Activated gamma-delta T cell treated with Interleukin-2 at 50 U/mL for 16 hours (primary cell): Measurements from ENCODE around the gene NAPA.
"Not testable (repeated sequence)": the region's sequence is repeated elsewhere in the genome, so short reads cannot be mapped to it uniquely, and the experiment has no call there.

Experiments
- DNase-seq: peaks from one replicate; pipeline ENCODE4 v3.0.0-alpha.2; 2020

NAPA gene

GRCh38 chr19:47499863-47500830, 14.7 kb downstream of the NAPA start:
- no peak for DNase-seq

DNA sequence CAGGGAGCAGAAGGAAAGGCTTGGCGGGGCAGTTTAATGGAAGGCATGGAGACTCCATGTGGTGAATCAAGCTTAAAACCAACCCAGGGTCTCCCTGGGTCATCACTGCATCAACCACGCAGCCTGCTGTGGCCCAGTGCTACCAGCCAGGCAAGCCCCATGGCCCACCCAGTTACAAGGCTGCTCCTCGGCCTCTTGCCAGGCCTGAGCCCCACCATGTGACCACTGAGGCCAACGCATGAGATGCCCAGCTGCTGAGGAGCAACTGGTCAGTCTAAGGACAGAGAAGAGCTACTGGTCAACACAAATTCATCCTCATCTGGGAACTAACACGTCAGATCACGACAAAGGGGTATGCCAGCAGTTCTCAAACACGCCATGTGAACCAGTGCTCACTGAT, 15.5 kb downstream of the NAPA start:
- DNase-seq, result no peak

DNA sequence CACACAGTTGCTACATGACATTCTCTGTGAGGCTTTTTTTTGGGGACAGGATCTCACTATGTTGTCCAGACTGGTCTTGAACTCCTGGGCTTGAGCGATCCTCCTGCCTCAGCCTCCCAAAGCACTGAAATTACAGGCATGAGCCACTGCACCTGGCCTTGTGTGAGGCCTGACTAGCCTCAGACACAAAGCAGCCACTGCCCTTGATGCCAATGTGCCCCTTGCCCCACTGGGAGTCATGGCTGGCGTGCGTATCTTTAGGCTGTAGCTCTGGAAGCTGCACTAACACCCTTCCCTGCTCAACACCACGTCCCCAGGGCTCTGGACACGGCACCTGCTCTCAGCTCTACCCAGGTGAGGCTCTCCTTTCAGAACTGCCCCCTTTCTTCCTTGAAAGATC, 16.3 kb downstream of the NAPA start:
- DNase-seq, result no peak

DNA sequence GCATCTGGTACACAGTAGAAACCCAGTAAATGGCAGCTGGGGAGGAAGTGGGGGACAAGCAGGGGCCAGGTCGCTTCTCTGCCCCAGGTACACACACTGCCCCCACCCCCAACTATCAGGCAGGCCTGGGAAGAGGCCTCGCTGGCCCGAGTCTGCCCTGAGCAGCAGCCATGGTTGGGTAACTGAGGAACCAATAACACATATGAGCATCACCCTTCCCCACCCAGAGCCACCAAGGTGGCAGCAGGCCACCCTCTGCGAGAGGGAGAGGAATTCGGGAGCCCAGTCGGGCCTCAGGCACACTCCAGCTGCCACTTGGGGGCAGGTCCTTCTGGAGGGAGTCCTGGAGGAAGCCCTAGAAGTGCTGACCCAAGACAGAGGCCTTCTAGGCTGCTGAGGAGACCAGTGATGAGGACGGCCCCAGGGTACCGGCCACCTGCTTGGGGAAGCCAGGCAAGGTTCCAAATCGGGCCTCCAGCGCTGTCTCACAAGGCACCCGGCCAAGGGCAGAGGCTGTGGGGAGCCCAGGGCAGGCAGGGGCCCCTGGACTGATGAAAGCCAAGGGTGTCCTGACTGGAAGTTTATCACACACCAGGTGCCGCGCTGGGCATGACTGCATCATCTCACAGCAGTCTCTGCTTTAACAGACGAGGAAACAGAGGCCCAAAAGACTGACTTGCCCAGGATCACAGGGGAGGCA, 16.9 kb downstream of the NAPA start:
- DNase-seq, result no peak

DNA sequence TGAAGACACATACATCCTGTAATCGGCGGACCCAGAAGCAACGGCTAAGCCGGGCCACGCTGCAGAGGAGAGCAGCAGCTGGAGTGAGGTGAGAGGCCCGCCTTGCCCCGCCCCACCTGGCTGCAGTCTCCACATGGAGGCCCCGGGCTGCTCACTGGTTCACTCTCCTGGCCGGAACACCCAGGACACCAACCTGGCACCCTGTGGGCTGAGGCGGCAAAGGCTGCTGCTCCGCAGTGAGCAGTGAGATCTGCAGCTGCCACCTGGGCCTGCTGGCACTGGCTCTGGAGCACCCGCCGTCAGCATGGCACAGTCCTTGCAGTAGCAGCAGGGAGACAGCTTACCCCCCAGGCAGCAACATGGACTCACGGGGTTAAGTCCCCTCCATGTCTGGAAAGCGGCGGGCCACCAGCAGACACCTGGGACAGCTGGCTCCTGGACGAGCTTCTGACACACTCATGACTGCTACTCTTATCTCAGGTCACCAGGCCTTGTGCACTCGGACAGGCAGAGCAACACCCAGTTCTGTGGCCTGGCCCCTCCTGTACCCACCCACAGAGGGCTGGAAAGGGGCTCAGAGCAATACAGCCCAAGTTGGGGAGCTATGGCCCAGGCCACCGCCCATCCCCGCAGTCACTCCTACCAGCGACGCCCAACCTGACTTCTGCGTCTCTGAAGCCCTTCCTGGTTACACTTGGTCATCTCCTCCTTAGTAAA, 17.7 kb downstream of the NAPA start:
- DNase-seq, result no peak

DNA sequence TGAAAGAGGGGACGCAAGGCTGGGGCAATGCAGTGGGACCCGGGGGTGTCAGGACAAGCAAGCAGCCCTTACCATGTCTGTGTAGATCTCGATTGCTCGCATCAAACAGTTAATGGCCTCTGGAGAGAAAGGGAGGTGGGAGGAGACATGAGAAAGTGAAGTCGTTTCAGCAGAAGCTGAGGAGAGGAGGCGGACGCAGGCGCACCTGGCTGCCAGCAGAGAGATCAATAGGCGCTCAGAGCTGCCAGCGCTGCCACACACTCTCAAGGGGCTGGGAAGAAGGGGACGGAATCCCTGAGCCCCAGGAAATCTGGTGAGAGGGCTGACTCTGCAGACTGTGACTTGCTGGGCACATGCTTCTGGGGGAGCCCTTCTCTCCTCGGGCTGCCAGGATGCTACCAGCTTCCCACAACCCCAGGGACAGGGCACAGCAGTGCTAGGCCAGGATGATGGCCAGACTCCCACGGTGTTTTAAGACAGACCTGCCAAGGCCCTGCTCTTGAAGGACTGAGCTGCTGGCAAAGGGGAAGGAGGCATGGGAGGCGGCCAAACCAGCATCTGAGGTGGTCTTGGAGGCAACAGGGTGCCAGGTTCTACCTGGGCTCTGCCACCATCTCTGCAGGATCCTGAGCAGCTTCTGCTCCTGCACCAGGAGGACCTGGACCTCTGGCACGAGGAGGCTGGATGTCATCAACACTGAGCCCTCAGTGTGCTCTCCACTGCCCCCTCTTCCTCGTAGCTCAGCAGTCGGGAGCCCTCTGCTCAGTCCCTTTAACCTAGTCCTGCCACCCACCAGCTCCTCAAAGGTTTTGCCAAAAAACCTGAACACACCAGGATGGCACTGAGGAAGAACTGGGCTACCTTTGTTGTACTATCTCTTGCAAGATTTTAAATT, 19.1 kb downstream of the NAPA start:
- no peak for DNase-seq

DNA sequence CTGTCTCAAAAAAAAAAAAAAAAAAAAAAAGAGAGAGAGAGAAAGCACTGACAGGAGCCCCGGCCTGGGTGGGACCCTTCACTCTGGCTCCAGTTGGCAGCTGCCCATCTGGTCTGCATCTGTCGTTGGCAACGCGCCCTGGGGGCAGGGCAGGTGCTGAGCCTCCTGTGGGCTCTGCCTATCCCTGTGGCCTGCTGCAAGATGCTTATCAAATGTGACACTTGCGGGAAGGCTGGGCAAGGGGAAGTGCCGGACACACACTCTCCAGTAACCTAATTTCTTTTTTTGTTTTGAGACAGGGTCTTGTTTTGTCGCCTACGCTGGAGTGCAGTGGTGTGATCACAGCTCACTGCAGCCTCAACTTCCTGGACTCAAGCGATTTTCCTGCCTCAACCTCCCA, 20.1 kb downstream of the NAPA start:
- DNase-seq, result no peak

- DNase-seq, result no peak
These were observed 20.7 kb downstream of the NAPA start for GRCh38 chr19:47494211-47494547.

DNA sequence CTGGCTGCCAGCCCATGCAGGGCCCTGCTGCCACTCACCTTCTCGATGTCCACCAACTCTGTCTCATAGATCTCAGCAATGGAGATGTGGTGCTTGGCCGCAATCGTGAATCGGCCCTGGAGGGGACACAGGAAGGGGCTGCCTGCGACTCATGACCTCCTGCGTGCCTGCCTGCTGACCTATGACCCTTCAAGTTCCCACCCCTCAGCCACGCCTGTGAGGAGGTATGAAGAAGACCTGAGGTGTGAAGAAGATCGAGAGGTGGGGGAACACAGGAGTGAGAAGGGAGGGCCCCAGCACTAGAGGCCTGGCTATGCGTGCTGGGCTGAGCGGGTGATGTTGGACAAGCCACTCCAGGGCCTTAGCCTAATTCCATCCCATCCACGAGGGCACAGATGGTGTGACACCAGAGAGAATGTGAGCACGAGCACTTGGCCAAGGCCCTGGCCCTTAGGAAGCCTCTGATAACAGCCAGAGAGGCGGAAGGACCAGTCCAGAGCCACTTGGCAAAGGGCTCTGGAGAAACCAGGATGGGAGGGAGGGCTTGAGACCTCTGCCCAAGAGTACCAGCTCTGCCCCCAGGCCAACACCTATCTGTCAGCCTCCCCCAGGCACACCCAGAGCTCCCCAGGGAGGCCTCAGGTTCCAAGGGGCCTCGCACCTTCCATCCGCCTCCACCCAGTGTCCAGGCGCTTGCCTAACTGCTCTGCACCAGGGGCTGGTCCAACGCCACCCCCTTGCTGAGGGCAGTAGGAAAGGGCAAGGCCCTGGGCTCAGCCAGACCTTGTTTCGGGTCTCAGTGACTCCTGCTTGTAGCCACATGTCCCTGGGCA, 21.3 kb downstream of the NAPA start:
- DNase-seq, result no peak

- DNase-seq, result no peak
These were observed 22.1 kb downstream of the NAPA start for GRCh38 chr19:47492571-47493377.

DNA sequence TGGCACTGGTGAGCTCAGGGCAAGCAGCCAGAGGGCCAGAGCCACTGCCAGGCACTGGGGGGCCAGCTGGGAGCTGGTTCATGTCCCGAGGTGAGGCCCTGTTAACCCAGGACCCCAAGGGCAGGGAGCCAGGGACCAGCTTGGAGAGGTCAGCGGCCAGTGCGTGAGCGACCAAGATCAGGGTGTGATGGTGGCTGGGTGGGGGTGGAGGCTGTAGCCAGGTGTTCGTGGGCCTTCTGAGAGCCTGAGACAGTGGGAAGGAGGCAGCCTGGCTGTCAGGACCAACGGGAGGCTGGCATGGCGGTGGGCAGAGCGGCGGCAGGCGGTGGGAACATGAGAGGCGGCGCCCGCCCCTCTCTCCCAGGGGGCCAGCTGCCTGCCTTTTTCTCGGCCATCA, 22.7 kb downstream of the NAPA start:
- no peak for DNase-seq

GRCh38 chr19:47491358-47492136, 23.3 kb downstream of the NAPA start:
- DNase-seq, result no peak

GRCh38 chr19:47490847-47491246, 24.0 kb downstream of the NAPA start:
- no peak for DNase-seq

DNA sequence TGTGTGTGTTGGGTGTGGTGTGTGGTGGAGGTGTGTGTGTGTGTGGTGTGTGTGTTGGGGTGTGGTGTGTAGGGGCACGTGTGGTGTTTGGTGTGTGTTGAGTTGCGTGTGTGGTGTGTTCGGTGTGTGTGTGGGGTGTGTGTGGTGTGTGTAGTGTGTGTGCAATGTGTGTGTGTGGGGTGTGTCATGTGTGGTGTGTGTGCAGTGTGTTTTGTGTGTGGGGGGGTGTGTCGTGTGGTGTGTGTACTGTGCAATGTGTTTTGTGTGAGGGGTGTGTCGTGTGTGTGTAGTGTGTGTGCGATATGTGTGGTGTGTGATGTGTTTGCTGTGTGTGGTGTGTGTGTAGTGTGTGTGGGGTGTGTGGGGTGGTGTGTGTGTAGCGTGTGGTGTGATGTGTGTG, 24.8 kb downstream of the NAPA start:
- DNase-seq, result no peak

GRCh38 chr19:47489072-47489914, 25.6 kb downstream of the NAPA start:
- no peak for DNase-seq

- DNase-seq, result no peak
These were observed 27.0 kb downstream of the NAPA start for GRCh38 chr19:47487551-47488515.

DNA sequence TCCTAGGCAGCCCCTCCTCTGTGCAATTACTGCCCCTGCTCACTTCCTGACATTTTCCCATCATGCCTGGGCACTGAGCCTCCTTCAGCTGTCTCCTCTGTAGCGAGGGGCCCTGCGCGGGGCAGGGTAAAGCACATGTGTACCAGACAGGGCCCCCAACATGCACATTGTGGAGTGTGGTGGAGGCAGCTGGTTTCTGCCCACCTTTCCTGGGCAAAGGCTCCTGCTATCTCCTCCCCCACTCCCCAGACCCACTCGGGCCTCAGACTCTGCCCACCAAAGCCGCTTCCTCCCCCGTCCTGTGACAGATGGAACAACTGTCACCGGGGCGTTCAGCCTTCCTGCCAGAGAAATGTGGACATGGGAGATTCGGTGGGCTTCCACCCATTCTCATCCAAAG, 28.0 kb downstream of the NAPA start:
- no peak for DNase-seq

GRCh38 chr19:47486220-47486619, 28.6 kb downstream of the NAPA start:
- DNase-seq, result not testable (repeated sequence)
